Peyer's patch (tissue), 4 donors: ENCODE results near the gene RILPL1.
"Not testable (repeated sequence)": the region's sequence is repeated elsewhere in the genome, so short reads cannot be mapped to it uniquely, and the experiment has no call there.

Experiments
- CTCF ChIP-seq, 6 experiments: fragments of 450-650 bp in 4 of 6; fragments of 200-600 bp in 2 of 6; sonication (generic) in 1 of 6; IDR thresholded peaks; one replicate each; pipeline ENCODE4 v1.5.1; 2017 to 2019; ENCODE audit warnings: antibody characterized with exemption in 6 of 6, mild to moderate bottlenecking in 3 of 6, moderate library complexity in 1 of 6
- POLR2A ChIP-seq, 2 donors: fragments of 450-650 bp; IDR thresholded peaks; one replicate each; pipeline ENCODE4 v1.5.1; 2017; ENCODE audit warnings: antibody characterized with exemption in 2 of 2, mild to moderate bottlenecking in 2 of 2, moderate library complexity in 2 of 2

DNA sequence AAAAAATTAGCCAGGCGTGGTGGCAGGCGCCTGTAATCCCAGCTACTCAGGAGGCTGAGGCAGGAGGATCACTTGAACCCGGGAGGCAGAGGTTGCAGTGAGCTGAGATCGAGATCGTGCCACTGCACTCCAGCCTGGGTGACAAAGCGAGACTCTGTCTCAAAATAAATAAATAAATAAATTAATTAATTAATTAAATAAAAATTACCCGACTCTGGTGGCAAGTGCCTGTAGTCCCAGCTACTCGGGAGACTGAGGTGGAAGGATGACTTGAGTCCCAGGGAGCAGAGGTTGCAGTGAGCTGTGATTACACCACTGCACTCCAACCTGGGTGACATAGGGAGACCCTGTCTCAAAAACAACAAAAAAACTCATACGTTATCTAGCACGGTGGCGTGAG, 2.4 kb upstream of the RILPL1 start:
- TF ChIP-seq CTCF, POLR2A (IDR thresholded peaks at IDR 0.05): not testable (repeated sequence)
